AG09319 (cell line): ENCODE data around the gene PLA2G1B.

ENCODE experiments used
- DNase-seq: peaks from one replicate; pipeline ENCODE4 v3.0.0-alpha.2; 2010; ENCODE audit warnings: low read depth; ENCODE audit errors: extremely low read depth
- CTCF ChIP-seq: IDR thresholded peaks from 2 replicates; pipeline ENCODE4 v1.5.1; 2011; ENCODE audit warnings: low read depth, mild to moderate bottlenecking, inconsistent platforms, low read length, moderate library complexity

PLA2G1B gene

GRCh38 chr12:120292661-120293531, 34.7 kb downstream of the PLA2G1B start, which contains the start of gene RNU4-1:
Gene RNU4-1, minus strand, starts transcription at chr12:120293237.
- DNase-seq: peak; percentile 77
- no peak for TF ChIP-seq CTCF

- no peak for DNase-seq
- no peak for TF ChIP-seq CTCF
These were observed 35.2 kb downstream of the PLA2G1B start for GRCh38 chr12:120292411-120292660.

- no peak for DNase-seq
- no peak for TF ChIP-seq CTCF
These were observed 36.8 kb downstream of the PLA2G1B start for GRCh38 chr12:120290609-120291305.

GRCh38 chr12:120287491-120287890, 40.1 kb downstream of the PLA2G1B start:
- TF ChIP-seq CTCF: no peak
- no peak for DNase-seq

GRCh38 chr12:120286768-120287490, 40.6 kb downstream of the PLA2G1B start:
- no peak for TF ChIP-seq CTCF
- DNase-seq: no peak

- DNase-seq: no peak
- no peak for TF ChIP-seq CTCF
These were observed 43.2 kb downstream of the PLA2G1B start for GRCh38 chr12:120284381-120284780.

- no peak for DNase-seq
- TF ChIP-seq CTCF: no peak
These were observed 44.3 kb downstream of the PLA2G1B start for GRCh38 chr12:120283318-120283717.
